Measurements from ENCODE around the gene RABGAP1L. TPM values are rescaled to one million over a fixed set of nuclear protein-coding genes. Genes with fewer than 3 reads are reported as not detected.
A peak's percentile ranks its signal among the peaks of the same experiment; 100 is the strongest.

RABGAP1L gene
- polyA plus RNA-seq, 1 donor (not counting 4 experiments of a cell fraction or from before 2014, with no cell fraction given), result 24.2 TPM

- Histone ChIP-seq H3K27ac (ENCODE audit: control insufficient read depth, insufficient read depth, low read length) (peak overlapping the region; percentile 67), H3K9me3 (ENCODE audit: control insufficient read depth, low read depth, low read length) (no peaks in the 10 kb centered on the region), H4K20me1 (ENCODE audit: control insufficient read depth, extremely low read depth, insufficient read depth, low read length) (no peaks in the 10 kb centered on the region), H3K4me1 (ENCODE audit: control insufficient read depth, extremely low read depth, insufficient read depth, low read length) (peaks cover 9% of the 10 kb centered on the region), H3K4me3 (ENCODE audit: control insufficient read depth in 2 of 3, extremely low read depth in 1 of 3, insufficient read depth in 2 of 3, low read depth in 1 of 3, low read length in 3 of 3) (no peak overlapping the region), H2AFZ (ENCODE audit: control insufficient read depth, low read length) (no peak overlapping the region), H3K9me1 (ENCODE audit: control insufficient read depth, extremely low read depth, insufficient read depth, low read length) (no peaks in the 10 kb centered on the region), H3K36me3 (ENCODE audit: control insufficient read depth in 2 of 2, extremely low read depth in 1 of 2, insufficient read depth in 2 of 2, low read length in 2 of 2) (no peaks in the 10 kb centered on the region), H3K4me2 (ENCODE audit: control insufficient read depth, extremely low read depth, insufficient read depth, low read depth, low read length) (no peak overlapping the region), H3K27me3 (ENCODE audit: control insufficient read depth, extremely low read depth, insufficient read depth, low read length) (no peaks in the 10 kb centered on the region), H3K9ac (ENCODE audit: control insufficient read depth, extremely low read depth, insufficient read depth, low read length) (no peak overlapping the region), H3K79me2 (ENCODE audit: control insufficient read depth, insufficient read depth, low read length) (peaks cover 4% of the 10 kb centered on the region)
- dilution Hi-C loops (cut with MboI; ENCODE audit: extremely low pct_ligation_motif_present, low sequenced_read_pairs), result no loop called here
- FAIRE-seq, result peak; percentile 65
- peak; percentile 55 for DNase-seq (ENCODE audit: low read depth, low spot score)
- TF ChIP-seq EZH2 (IDR thresholded peaks at IDR 0.05; ENCODE audit: low read length) (no peak), CTCF (optimal IDR thresholded peaks at IDR 0.05 in 1 of 3, IDR thresholded peaks at IDR 0.05 in 1 of 3, conservative IDR thresholded peaks at IDR 0.05 in 1 of 3; ENCODE audit: extremely low read depth in 1 of 3, insufficient read depth in 2 of 3, low read length in 3 of 3) (no peak)
Measured at GRCh38 chr1:174222166-174222949, 63.0 kb downstream of the RABGAP1L start.

- DNase-seq (ENCODE audit: low read depth, low spot score) (no peak), FAIRE-seq (no peak)
- H3K9me3 ChIP-seq (ENCODE audit: control insufficient read depth, low read depth, low read length), result no peaks in the 10 kb centered on the region
- no peaks in the 10 kb centered on the region for H3K36me3 ChIP-seq (ENCODE audit: control insufficient read depth in 2 of 2, extremely low read depth in 1 of 2, insufficient read depth in 2 of 2, low read length in 2 of 2)
- H3K79me2 ChIP-seq (ENCODE audit: control insufficient read depth, insufficient read depth, low read length), result no peaks in the 10 kb centered on the region
- no peaks in the 10 kb centered on the region for H4K20me1 ChIP-seq (ENCODE audit: control insufficient read depth, extremely low read depth, insufficient read depth, low read length)
- no peak overlapping the region for H3K9ac ChIP-seq (ENCODE audit: control insufficient read depth, extremely low read depth, insufficient read depth, low read length)
- H3K4me1 ChIP-seq (ENCODE audit: control insufficient read depth, extremely low read depth, insufficient read depth, low read length), result peaks cover 9% of the 10 kb centered on the region
- dilution Hi-C loops (cut with MboI; ENCODE audit: extremely low pct_ligation_motif_present, low sequenced_read_pairs), result no loop called here
- H2AFZ ChIP-seq (ENCODE audit: control insufficient read depth, low read length), result no peak overlapping the region
- no peaks in the 10 kb centered on the region for H3K27me3 ChIP-seq (ENCODE audit: control insufficient read depth, extremely low read depth, insufficient read depth, low read length)
- no peaks in the 10 kb centered on the region for H3K9me1 ChIP-seq (ENCODE audit: control insufficient read depth, extremely low read depth, insufficient read depth, low read length)
- TF ChIP-seq CTCF (optimal IDR thresholded peaks at IDR 0.05 in 1 of 3, IDR thresholded peaks at IDR 0.05 in 1 of 3, conservative IDR thresholded peaks at IDR 0.05 in 1 of 3; ENCODE audit: extremely low read depth in 1 of 3, insufficient read depth in 2 of 3, low read length in 3 of 3) (no peak), EZH2 (IDR thresholded peaks at IDR 0.05; ENCODE audit: low read length) (no peak)
- no peak overlapping the region for H3K4me2 ChIP-seq (ENCODE audit: control insufficient read depth, extremely low read depth, insufficient read depth, low read depth, low read length)
- H3K27ac ChIP-seq (ENCODE audit: control insufficient read depth, insufficient read depth, low read length), result no peak overlapping the region
- H3K4me3 ChIP-seq (ENCODE audit: control insufficient read depth in 2 of 3, extremely low read depth in 1 of 3, insufficient read depth in 2 of 3, low read depth in 1 of 3, low read length in 3 of 3), result no peak overlapping the region
Measured at GRCh38 chr1:174224641-174225040, 65.3 kb downstream of the RABGAP1L start.

Data from keratinocyte (primary cell).